ENCODE measurements around the gene ENDOV. TPM values are rescaled to one million over a fixed set of nuclear protein-coding genes. Genes with fewer than 3 reads are reported as not detected.

The ENDOV gene
- total RNA-seq, 1 donor from 2014 or later: 40.7 TPM

DNA sequence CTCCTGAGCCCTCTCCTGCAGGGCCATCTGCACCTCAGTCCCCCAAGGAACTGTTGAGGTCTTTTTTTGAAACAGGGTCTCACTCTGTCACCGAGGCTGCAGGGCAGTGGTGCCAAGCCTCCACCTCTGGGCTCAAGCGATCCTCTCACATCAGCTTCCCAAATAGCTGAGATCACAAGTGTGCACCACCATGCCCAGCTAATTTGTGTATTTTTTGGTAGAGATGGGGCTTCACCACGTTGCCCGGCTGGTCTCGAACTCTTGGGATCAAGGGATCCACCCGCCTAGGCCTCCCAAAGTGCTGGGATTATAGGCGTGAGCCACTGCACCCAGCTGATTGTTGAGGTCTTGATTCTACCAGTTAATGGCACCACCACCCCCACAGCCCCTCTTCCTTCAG is 27.9 kb upstream of the ENDOV start:
- no peaks in the 10 kb centered on the region for H3K9me3 Mint-ChIP-seq (ENCODE audit: unreplicated experiment)
- TF ChIP-seq, protein P1, sequence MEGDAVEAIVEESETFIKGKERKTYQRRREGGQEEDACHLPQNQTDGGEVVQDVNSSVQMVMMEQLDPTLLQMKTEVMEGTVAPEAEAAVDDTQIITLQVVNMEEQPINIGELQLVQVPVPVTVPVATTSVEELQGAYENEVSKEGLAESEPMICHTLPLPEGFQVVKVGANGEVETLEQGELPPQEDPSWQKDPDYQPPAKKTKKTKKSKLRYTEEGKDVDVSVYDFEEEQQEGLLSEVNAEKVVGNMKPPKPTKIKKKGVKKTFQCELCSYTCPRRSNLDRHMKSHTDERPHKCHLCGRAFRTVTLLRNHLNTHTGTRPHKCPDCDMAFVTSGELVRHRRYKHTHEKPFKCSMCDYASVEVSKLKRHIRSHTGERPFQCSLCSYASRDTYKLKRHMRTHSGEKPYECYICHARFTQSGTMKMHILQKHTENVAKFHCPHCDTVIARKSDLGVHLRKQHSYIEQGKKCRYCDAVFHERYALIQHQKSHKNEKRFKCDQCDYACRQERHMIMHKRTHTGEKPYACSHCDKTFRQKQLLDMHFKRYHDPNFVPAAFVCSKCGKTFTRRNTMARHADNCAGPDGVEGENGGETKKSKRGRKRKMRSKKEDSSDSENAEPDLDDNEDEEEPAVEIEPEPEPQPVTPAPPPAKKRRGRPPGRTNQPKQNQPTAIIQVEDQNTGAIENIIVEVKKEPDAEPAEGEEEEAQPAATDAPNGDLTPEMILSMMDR (IDR thresholded peaks at IDR 0.05; ENCODE audit: unreplicated experiment): no peak
- H3K27me3 Mint-ChIP-seq (ENCODE audit: unreplicated experiment): peaks cover 11% of the 10 kb centered on the region
- DNase-seq (ENCODE audit: low spot score): no peak
- no peak overlapping the region for H3K27ac Mint-ChIP-seq (ENCODE audit: unreplicated experiment)
- H3K36me3 Mint-ChIP-seq (ENCODE audit: low read depth, unreplicated experiment): peaks cover 60% of the 10 kb centered on the region
- H3K4me1 Mint-ChIP-seq (ENCODE audit: unreplicated experiment): peaks cover 18% of the 10 kb centered on the region
- no peak overlapping the region for H3K4me3 Mint-ChIP-seq (ENCODE audit: unreplicated experiment)

DNA sequence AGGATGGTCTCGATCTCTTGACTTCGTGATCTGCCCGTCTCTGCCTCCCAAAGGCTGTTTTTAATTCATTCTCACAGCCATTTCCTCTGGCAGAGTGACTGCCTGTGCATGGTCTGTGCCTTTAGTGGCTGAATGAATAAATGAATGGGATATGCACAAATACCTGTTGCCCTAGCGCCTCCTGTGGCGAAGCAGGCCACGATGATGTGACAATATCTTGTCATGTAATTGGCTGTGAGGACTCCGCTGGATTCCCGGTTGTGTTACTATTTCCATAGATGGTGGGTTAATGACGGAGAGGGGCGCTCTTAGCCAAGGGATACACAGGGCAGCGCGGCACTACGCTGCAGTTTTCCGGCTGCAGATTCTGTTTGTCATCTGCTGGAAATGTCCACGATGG is 26.8 kb upstream of the ENDOV start:
- no peak for DNase-seq (ENCODE audit: low spot score)
- TF ChIP-seq, protein P1 (IDR thresholded peaks at IDR 0.05; ENCODE audit: unreplicated experiment): no peak
- Mint-ChIP-seq H3K36me3 (ENCODE audit: low read depth, unreplicated experiment) (peaks cover 54% of the 10 kb centered on the region), H3K4me1 (ENCODE audit: unreplicated experiment) (peaks cover 16% of the 10 kb centered on the region), H3K27ac (ENCODE audit: unreplicated experiment) (no peak overlapping the region), H3K4me3 (ENCODE audit: unreplicated experiment) (no peak overlapping the region), H3K9me3 (ENCODE audit: unreplicated experiment) (no peaks in the 10 kb centered on the region), H3K27me3 (ENCODE audit: unreplicated experiment) (peaks cover 11% of the 10 kb centered on the region)

DNA sequence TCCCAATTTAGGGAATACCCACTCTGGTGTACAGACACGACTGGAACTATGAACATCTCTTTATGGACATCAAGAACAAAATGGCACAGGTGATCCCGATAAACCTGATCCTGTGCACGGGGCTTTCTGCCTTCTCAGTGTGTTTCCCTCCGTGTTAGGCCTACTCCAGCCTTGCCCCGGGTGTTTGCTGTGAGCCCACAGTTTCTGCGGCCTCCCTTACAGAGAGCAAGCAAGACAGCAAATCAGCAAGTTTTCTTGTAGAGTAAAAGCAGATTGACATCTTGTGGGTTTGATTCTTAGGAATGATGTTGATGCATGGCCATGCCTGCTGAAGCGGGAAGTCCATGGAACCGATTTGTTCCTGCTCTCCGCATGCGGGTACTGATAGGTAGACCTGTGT is 26.4 kb upstream of the ENDOV start:
- no peak overlapping the region for H3K27ac Mint-ChIP-seq (ENCODE audit: unreplicated experiment)
- TF ChIP-seq, protein P1 (IDR thresholded peaks at IDR 0.05; ENCODE audit: unreplicated experiment): no peak
- H3K9me3 Mint-ChIP-seq (ENCODE audit: unreplicated experiment): no peaks in the 10 kb centered on the region
- no peak overlapping the region for H3K4me3 Mint-ChIP-seq (ENCODE audit: unreplicated experiment)
- peaks cover 12% of the 10 kb centered on the region for H3K4me1 Mint-ChIP-seq (ENCODE audit: unreplicated experiment)
- peaks cover 50% of the 10 kb centered on the region for H3K36me3 Mint-ChIP-seq (ENCODE audit: low read depth, unreplicated experiment)
- H3K27me3 Mint-ChIP-seq (ENCODE audit: unreplicated experiment): peaks cover 11% of the 10 kb centered on the region
- no peak for DNase-seq (ENCODE audit: low spot score)

DNA sequence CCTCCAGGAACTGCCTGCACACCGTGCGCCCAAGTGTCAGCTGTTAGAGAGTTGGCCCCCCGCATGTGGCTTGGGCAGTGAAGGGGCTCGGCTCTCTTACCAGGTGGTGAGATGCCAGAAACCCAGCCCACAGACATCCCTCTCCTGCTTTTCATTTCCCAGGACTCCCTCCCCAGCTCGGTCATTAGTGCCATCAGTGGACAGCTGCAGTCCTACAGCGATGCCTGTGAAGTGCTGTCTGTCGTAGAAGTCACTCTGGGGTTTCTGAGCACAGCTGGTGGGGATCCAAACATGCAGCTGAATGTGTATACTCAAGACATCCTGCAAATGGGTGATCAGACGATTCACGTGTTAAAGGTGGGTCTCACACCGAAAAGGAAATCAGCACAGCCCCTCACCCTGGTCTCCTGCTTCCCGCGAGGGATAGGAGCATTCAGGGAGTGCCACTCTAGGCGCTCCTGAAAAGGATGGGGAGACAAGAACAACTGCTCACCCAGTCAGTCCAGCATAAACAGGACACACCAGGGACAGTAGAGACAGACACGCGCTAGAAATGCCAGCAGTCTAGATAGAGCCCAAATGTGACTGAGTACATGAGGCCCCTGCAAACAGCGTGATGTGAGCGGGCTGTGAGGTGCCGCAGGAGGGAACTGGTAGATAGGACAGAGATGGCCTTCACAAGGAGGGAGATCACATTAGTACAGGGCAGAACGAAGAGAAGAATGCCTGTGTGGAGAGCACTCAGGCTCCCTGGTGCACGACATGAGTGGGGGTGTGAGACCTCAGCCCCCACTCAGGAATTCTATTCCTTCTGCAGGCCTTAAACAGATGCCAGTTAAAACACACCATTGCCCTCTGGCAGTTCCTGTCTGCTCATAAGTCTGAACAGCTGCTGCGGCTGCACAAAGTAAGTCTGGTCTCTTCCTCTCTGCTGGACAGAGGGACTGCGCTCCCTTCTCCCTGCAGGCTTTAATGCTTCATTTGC is 25.7 kb upstream of the ENDOV start:
- H3K27ac Mint-ChIP-seq (ENCODE audit: unreplicated experiment): no peak overlapping the region
- peaks cover 47% of the 10 kb centered on the region for H3K36me3 Mint-ChIP-seq (ENCODE audit: low read depth, unreplicated experiment)
- H3K4me1 Mint-ChIP-seq (ENCODE audit: unreplicated experiment): peaks cover 5% of the 10 kb centered on the region
- TF ChIP-seq, protein P1 (IDR thresholded peaks at IDR 0.05; ENCODE audit: unreplicated experiment): no peak
- no peaks in the 10 kb centered on the region for H3K9me3 Mint-ChIP-seq (ENCODE audit: unreplicated experiment)
- peaks cover 11% of the 10 kb centered on the region for H3K27me3 Mint-ChIP-seq (ENCODE audit: unreplicated experiment)
- peak overlapping the region; percentile 66 for H3K4me3 Mint-ChIP-seq (ENCODE audit: unreplicated experiment)
- DNase-seq (ENCODE audit: low spot score): no peak

Data from endothelial cell (in vitro differentiated cells).